Testis (tissue), 3 donors: ENCODE measurements around the gene C16orf54. TPM values are rescaled to one million over a fixed set of nuclear protein-coding genes. Genes with fewer than 3 reads are reported as not detected.
"Not testable (repeated sequence)": the region's sequence is repeated elsewhere in the genome, so short reads cannot be mapped to it uniquely, and the experiment has no call there.

Experiments
- DNase-seq: peaks from one replicate; pipeline ENCODE4 v3.0.0-alpha.2; 2019
- H3K27ac ChIP-seq, 2 donors: fragments of 200-600 bp; sonication (generic); one replicate each; pipeline ENCODE4 v1.5.1; 2019
- H3K27me3 ChIP-seq: fragments of 200-600 bp; sonication (generic); one replicate; pipeline ENCODE4 v1.5.1; 2019
- H3K36me3 ChIP-seq: fragments of 200-600 bp; sonication (generic); one replicate; pipeline ENCODE4 v1.5.1; 2017; ENCODE audit warnings: low read depth; ENCODE audit errors: missing control alignments
- H3K4me1 ChIP-seq: fragments of 200-600 bp; sonication (generic); one replicate; pipeline ENCODE4 v1.5.1; 2019
- H3K4me3 ChIP-seq, 2 donors: fragments of 200-600 bp; sonication (generic); one replicate each; pipeline ENCODE4 v1.5.1; 2017 to 2019
- H3K9me3 ChIP-seq: fragments of 200-600 bp; sonication (generic); one replicate; pipeline ENCODE4 v1.5.1; 2017
- CTCF ChIP-seq, 3 experiments: fragments of 450-650 bp in 2 of 3; fragments of 200-600 bp in 1 of 3; sonication (generic) in 1 of 3; IDR thresholded peaks; one replicate each; pipeline ENCODE4 v1.5.1; 2016 to 2019; ENCODE audit warnings: antibody characterized with exemption in 3 of 3, mild to moderate bottlenecking in 2 of 3, moderate library complexity in 1 of 3
- POLR2A ChIP-seq: fragments of 450-650 bp; IDR thresholded peaks from one replicate; pipeline ENCODE4 v1.6.1; 2017; ENCODE audit warnings: antibody characterized with exemption, mild to moderate bottlenecking, moderate library complexity
- WGBS, 2 donors: methylation state at CpG; one replicate each; pipeline ENCODE4 v1.1.5; 2018; 5-methylcytosine and 5-hydroxymethylcytosine counted together
- intact Hi-C: fragments of 100-400 bp; cut with DNase I; formaldehyde crosslinking; loops from one replicate; pipeline ENCODE4 v1.15.1; 2023; ENCODE audit warnings: low total_unique reads
- polyA plus RNA-seq: library from polyadenylated mRNA; stranded (reverse); fragments of 350-450 nt; fragmentation: Illumina TruSeq; extraction: RNeasy Lipid Tissue Mini Kit (QIAGEN cat#74804); gene quantifications from one replicate; pipeline ENCODE4 v1.2.3, GENCODE V29; 2014; ENCODE audit warnings: low read depth, low replicate concordance; ENCODE audit not compliant: insufficient read depth
- total RNA-seq, 2 donors: library from RNA; depleted of rRNA; stranded (reverse); fragments of >200 nt; gene quantifications; one replicate each; pipeline ENCODE4 v1.2.3, GENCODE V29; 2016

C16orf54 gene
- total and polyA plus RNA-seq, 3 donors from 2014 or later: 0.31 to 1.1 (median 0.79) TPM

GRCh38 chr16:29766571-29766970 is 20.8 kb upstream of the C16orf54 start:
- intact Hi-C loops: no loop called here
- 93 to 95% methylated on average over 3 of the region's 3 CpGs for WGBS, 2 donors

GRCh38 chr16:29765167-29766032 is 19.6 kb upstream of the C16orf54 start:
- H3K36me3 ChIP-seq: no peaks in the 10 kb centered on the region
- no peak overlapping the region for H3K27ac ChIP-seq
- DNase-seq: no peak
- no peaks in the 10 kb centered on the region for H3K27me3 ChIP-seq
- H3K9me3 ChIP-seq: no peaks in the 10 kb centered on the region
- intact Hi-C loops: no loop called here
- TF ChIP-seq CTCF (IDR thresholded peaks at IDR 0.05) (no peak), POLR2A (no peak)
- 81 to 85% methylated on average over 15 of the region's 15 CpGs for WGBS, 2 donors
- no peaks in the 10 kb centered on the region for H3K4me1 ChIP-seq
- no peak overlapping the region for H3K4me3 ChIP-seq

More at GRCh38 chr16:29766571-29766970, 20.8 kb upstream of the C16orf54 start:
- no peaks in the 10 kb centered on the region for H3K4me1 ChIP-seq
- H3K36me3 ChIP-seq: no peaks in the 10 kb centered on the region
- no peak overlapping the region for H3K4me3 ChIP-seq
- TF ChIP-seq POLR2A (no peak), CTCF (IDR thresholded peaks at IDR 0.05) (no peak)
- H3K27me3 ChIP-seq: no peaks in the 10 kb centered on the region
- no peak overlapping the region for H3K27ac ChIP-seq
- DNase-seq: no peak
- H3K9me3 ChIP-seq: no peaks in the 10 kb centered on the region

- Histone ChIP-seq H3K4me1 (no peaks in the 10 kb centered on the region), H3K27me3 (no peaks in the 10 kb centered on the region), H3K36me3 (no peaks in the 10 kb centered on the region), H3K9me3 (no peaks in the 10 kb centered on the region), H3K27ac (no peak overlapping the region), H3K4me3 (no peak overlapping the region)
- DNase-seq: no peak
- TF ChIP-seq POLR2A (no peak), CTCF (IDR thresholded peaks at IDR 0.05) (no peak)
- intact Hi-C loops: no loop called here
- 73 to 89% methylated on average over 6 of the region's 6 CpGs for WGBS, 2 donors
These were observed 17.5 kb upstream of the C16orf54 start for GRCh38 chr16:29763326-29763725.

- H3K27ac ChIP-seq: no peak overlapping the region
These were observed 16.1 kb upstream of the C16orf54 start for GRCh38 chr16:29761882-29762281.

GRCh38 chr16:29761280-29761651 is 15.5 kb upstream of the C16orf54 start:
- H3K4me3 ChIP-seq, H3K27me3 ChIP-seq, H3K9me3 ChIP-seq, DNase-seq, H3K36me3 ChIP-seq, H3K4me1 ChIP-seq, intact Hi-C loops, H3K27ac ChIP-seq: not testable (repeated sequence)
- 78 to 79% methylated on average over 8 of the region's 8 CpGs for WGBS, 2 donors

More at GRCh38 chr16:29761882-29762281, 16.1 kb upstream of the C16orf54 start:
- TF ChIP-seq CTCF (IDR thresholded peaks at IDR 0.05) (no peak), POLR2A (no peak)
- Histone ChIP-seq H3K4me1 (no peaks in the 10 kb centered on the region), H3K4me3 (no peak overlapping the region), H3K9me3 (no peaks in the 10 kb centered on the region), H3K36me3 (no peaks in the 10 kb centered on the region), H3K27me3 (no peaks in the 10 kb centered on the region)
- intact Hi-C loops: no loop called here
- DNase-seq: no peak
- 62 to 83% methylated on average over 6 of the region's 6 CpGs for WGBS, 2 donors
